ENCODE measurements around the gene SPATA31C1. TPM values are rescaled to one million over a fixed set of nuclear protein-coding genes. Genes with fewer than 3 reads are reported as not detected.

Gene SPATA31C1
- total RNA-seq, 4 donors from 2014 or later: not detected

DNA sequence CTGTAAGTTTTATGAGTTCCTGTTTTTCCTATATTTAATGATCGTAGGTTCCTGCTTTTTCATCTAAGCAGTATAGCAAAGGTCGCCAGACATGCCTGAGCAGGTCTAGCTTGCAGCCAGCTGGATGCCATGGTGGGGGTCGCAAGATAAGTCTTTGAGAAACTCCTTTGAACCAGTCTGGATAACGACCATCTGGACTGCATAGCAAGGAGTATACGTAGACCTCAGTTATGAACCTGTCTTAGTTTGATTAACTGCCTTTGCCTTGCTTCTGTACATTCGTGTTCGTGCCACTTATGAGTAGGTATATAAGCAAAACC is 43.5 kb upstream of the SPATA31C1 start:
- TF ChIP-seq, protein P1, sequence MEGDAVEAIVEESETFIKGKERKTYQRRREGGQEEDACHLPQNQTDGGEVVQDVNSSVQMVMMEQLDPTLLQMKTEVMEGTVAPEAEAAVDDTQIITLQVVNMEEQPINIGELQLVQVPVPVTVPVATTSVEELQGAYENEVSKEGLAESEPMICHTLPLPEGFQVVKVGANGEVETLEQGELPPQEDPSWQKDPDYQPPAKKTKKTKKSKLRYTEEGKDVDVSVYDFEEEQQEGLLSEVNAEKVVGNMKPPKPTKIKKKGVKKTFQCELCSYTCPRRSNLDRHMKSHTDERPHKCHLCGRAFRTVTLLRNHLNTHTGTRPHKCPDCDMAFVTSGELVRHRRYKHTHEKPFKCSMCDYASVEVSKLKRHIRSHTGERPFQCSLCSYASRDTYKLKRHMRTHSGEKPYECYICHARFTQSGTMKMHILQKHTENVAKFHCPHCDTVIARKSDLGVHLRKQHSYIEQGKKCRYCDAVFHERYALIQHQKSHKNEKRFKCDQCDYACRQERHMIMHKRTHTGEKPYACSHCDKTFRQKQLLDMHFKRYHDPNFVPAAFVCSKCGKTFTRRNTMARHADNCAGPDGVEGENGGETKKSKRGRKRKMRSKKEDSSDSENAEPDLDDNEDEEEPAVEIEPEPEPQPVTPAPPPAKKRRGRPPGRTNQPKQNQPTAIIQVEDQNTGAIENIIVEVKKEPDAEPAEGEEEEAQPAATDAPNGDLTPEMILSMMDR (IDR thresholded peaks at IDR 0.05; ENCODE audit: low read depth): no peak

DNA sequence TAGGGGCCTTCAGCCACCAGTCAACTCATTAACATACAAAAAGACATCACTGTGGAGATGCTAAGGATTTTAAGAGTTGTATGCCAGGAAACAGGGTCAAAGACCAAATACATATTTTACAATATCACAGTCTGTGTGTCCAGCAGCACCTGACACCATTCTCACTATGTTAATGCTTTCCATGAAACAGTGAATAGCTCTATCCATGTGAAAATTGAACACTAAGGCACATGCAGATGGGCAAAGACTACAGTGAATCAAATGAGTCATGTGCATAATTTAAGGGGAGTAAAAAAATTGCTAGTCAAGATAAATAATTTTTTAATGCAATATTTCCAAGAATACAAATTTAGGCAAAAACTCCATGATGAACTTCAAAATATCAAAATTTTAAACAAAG is 42.7 kb upstream of the SPATA31C1 start:
- TF ChIP-seq, protein P1 (IDR thresholded peaks at IDR 0.05; ENCODE audit: low read depth): no peak

DNA sequence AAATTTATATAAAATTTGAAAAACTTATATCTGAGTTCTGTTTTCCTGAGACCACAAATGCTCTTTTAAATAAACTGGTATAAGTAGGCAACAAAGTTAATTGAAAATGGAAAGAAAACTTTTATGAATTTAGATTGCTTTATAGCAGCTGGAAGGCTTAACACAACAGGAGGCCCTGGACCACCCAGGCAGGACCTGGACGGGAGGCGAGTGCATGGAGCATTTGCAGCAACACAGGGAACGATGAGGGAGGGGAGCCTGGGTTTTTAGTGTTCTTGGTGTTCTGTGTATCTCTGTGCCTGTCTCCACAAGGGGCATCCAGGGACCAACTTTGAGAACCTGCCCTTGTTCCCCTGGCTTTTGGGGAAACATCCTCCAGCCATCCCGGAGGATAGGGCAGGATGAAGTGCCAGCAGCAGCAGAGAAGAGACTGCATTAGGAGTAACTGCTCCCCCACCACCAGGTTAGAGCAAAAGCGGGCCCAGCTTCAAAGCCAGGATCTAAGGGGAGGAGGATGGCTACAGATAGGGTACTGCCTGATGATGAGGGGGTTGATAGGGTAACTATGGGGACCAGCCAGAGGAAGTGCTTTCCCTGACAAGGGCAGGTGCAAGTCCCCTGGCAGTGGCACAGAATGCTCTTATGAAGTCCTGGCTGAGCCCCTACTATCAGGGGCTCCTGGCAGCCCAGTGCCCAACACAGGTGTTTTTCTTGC is 41.8 kb upstream of the SPATA31C1 start:
- TF ChIP-seq, protein P1 (IDR thresholded peaks at IDR 0.05; ENCODE audit: low read depth): no peak

DNA sequence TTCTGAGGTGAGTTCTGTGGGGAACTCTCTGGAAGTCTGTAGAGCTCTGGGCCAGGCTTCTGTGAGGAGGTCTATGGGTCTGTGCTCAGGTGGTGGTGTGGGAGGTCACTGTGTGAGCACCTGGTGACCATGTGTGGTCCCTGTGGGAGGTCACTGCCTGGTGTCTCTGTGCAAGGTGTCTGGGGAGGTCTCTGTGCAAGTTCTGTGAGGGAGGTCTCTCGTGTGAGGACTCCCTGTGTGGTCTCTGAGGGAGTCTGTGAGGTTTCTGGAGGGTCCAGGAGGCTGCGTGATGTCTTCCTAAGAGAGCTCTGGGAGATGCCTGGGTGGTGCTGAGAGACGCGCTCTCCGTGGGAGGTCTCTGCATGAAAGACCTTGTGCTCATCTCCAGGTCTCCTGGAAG is 41.1 kb upstream of the SPATA31C1 start:
- TF ChIP-seq, protein P1 (IDR thresholded peaks at IDR 0.05; ENCODE audit: low read depth): no peak

DNA sequence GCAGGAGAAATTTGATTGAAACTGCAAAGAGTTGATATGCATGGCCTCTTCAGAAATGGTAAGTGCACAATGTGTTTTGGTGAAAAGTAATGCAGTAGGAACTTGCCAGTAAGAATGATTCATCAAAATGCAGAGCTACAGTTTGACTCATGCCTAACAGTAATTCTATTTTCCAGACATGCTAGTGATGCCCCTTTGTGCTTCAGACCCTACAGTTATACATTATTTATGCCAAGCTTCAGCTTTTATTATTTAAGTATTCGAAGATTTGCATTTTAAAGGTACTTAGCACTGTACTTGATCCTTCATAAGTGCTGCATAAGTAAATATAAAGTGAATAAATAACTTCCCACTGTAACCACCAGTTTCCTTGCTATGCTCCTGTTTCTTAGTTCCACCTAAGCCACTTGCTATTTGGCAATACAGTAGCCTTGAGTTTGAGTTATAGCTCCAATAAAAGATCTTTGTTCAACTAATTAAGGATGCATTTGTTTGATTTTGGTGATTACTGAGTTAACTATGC is 38.7 kb upstream of the SPATA31C1 start:
- TF ChIP-seq, protein P1 (IDR thresholded peaks at IDR 0.05; ENCODE audit: low read depth): no peak

DNA sequence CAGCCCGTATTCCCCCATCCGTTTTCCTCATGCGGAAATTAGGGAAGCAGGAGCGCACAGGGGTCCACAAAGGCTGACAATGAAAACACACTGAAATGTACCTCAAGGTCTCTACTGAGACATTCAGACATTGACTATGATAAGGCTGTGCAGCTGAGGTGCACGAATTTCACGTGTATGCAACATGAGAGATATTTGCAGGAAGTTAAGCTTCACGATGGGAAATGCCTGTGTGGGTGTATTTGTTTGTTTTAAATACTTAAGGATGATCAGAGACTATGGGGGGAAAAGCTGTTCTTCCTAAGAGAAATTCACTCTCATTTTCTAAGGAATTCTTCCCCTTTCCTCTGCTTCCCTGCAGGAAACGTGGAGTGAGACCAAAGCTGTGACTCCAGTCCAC is 37.6 kb upstream of the SPATA31C1 start:
- TF ChIP-seq, protein P1 (IDR thresholded peaks at IDR 0.05; ENCODE audit: low read depth): no peak

DNA sequence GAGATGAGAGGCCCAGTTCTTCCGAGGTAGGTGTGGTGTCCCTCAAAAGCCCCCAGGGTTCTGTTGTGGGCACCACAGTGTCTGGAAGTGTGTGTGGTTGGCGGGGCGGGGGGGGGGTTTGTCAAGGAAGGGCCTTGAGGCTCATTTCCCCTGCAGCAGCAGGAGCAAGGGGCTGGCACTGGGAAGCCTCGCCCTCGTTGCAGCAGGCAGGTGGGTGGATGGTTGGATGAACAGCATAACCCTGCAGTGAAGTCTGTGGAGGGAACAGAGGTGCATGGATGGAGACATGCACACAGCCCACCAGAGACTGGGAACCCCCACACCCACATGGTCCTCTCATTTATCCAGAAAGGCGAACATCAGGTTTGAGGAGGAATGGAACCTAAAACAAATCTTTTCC is 37.1 kb upstream of the SPATA31C1 start:
- TF ChIP-seq, protein P1 (IDR thresholded peaks at IDR 0.05; ENCODE audit: low read depth): no peak

Measured in subcutaneous adipose tissue (tissue), 4 donors.